K562 treated with DMSO at 1 percent for 12 hours (cell line): ENCODE measurements around the gene UBE2J1. TPM values are rescaled to one million over a fixed set of nuclear protein-coding genes. Genes with fewer than 3 reads are reported as not detected.

ENCODE experiments used
- total RNA-seq: library from RNA; unstranded; fragments of 300-600 nt; gene quantifications from 2 replicates; pipeline ENCODE4 v1.2.3, GENCODE V29; 2022; ENCODE audit not compliant: insufficient read depth

The UBE2J1 gene, protein sequence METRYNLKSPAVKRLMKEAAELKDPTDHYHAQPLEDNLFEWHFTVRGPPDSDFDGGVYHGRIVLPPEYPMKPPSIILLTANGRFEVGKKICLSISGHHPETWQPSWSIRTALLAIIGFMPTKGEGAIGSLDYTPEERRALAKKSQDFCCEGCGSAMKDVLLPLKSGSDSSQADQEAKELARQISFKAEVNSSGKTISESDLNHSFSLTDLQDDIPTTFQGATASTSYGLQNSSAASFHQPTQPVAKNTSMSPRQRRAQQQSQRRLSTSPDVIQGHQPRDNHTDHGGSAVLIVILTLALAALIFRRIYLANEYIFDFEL
- total RNA-seq = 11.9 and 30.8 TPM in 2 replicates

GRCh38 chr6:89352278-89353117, at the start of gene UBE2J1:
Gene UBE2J1, minus strand, starts transcription at chr6:89352722. Its CDS starts 153 bp downstream, at chr6:89352569.

GRCh38 chr6:89315249-89315885, 37.2 kb downstream of the UBE2J1 start, which contains the start of gene GABRR2:
Gene GABRR2, minus strand, starts transcription at chr6:89315299. Its CDS starts 134 bp downstream, at chr6:89315165.

Other genes starting within 250 kb of the UBE2J1 start
- gene SRSF12, start 234.7 kb downstream of the UBE2J1 start, total RNA-seq = not detected in 2 replicates
- 0.26 and 0.64 TPM in 2 replicates for gene PM20D2, start 206.7 kb downstream of the UBE2J1 start, total RNA-seq
- not detected in 2 replicates for gene GABRR1, start 135.4 kb downstream of the UBE2J1 start, total RNA-seq
- 1.1 TPM in 1 of 2 replicates, not detected in the other for gene GABRR2, start 37.4 kb downstream of the UBE2J1 start, total RNA-seq
- 0.27 TPM in 1 of 2 replicates, not detected in the other for gene RRAGD, start 59.6 kb upstream of the UBE2J1 start, total RNA-seq
- gene ANKRD6, start 80.4 kb upstream of the UBE2J1 start, total RNA-seq = 0.32 TPM in 1 of 2 replicates, not detected in the other